RCC 7860 (cell line): Measurements from ENCODE around the gene ATP2B3.

Experiments
- DNase-seq: peaks from one replicate; pipeline ENCODE4 v3.0.0-alpha.2; 2015; ENCODE audit warnings: low spot score
- FAIRE-seq: peaks from 2 replicates; lab custom pipeline; 2012; peaks lifted over from hg19 to GRCh38; lab: Jason Lieb, UNC

Gene ATP2B3

DNA sequence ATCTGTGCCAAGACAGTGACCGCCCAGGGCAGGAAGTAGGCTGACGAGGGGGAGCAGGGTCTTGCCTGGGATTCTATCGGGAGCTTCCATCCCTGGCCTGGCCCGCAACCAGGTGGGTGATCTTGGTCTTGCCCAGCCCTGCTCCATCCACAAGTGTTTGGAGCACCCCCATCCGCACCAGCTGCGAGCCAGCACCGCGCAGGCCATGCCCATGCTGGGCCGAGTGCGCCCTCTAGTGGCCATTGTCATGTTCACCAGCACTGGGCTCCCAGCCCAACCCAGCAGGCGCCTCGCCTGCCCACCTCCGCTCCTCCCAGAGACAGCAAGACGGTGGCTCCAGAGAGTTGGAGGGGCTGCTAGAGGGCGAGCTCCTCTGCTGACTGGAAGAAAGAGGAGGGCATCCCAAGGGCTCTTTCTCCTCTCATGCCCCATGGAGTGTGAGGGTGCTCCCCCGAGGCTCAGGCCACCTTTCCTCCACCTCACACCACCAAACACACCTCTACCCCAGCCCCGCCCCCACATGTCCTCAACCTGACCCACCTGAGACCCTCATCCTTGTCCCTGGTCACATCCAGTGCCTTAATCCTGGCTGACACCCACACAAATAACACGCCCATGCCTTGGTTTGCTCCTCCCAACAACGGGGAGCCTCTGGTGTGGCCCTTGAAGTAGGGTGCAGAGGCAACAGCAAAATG lies 9.8 kb upstream of the ATP2B3 start:
- peak; percentile 34 for DNase-seq

DNA sequence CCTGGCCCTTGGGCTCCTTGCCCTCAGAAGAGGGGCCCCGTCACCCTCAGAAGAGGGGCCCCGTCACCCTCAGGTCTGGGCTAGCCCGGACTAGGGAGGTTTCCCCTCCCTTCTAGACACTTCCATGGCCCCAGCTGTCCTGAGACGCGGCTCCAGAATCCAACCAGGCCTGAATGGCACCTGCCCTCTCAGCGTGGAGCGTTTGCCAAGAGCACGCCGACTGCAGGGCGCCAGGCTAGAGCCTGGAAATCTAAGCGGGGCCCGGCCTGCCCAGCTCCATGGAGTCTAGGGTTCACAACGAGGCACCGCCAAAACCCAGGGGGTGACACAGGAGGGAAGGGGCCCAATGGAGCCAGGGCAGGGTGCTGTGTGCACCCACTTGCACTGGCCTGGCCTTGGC lies 7.8 kb upstream of the ATP2B3 start:
- DNase-seq: no peak
- no peak for FAIRE-seq

More for the DNA sequence above, 9.8 kb upstream of the ATP2B3 start:
- no peak for FAIRE-seq

DNA sequence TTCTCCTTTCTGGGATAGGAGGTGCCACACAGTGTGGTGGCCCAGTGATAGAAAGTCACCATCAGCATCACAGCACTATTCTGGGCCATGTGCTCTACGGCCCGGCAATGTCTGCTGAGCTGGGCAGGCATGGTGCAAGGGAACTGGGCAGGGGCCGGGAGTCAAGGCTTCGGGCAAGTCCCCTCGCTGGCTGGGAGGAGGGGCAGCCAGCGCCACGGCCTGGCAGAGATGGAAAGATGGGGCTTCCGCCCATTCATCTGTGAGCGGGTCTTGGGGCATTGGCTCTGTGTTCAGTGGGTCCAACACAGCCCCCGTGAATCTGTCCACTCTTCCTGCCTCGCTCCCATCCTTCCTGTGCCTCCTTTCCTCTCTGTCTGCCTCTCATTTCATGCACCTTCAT lies 7.1 kb upstream of the ATP2B3 start:
- no peak for DNase-seq
- no peak for FAIRE-seq

DNA sequence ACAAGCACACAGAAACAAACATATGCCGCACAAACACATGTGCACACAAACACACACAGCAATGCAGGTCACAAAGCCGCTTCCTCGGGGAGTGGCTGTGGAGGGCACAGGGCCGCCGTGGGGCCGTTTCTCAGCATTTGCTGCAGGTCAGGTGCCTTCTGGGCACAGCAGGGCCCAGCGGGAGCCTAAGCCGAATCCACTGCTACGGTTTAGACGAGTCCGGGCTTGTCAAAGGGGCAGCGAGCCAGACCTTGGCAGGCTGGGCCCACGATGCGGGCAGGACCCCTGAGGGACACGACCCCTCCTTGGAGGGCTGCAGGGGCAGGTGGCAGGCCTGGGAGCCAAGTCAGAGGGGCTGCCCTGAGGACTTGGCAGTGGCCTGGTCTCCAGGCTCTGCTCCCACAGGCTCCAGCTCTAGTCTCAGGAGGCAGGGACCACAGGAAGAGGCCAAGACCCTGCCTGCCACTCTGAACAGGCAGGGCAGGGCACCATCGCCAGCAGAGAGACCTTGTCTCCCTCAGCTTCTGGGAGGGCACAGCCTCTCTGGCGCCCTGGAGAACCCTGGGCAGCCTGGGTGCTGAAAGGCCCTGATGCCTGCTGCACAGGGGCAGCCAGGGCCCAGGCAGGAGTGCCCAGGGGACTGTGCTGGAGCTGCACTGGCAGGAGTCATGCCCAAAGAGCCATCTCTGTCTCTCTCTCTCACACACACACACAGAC lies 5.5 kb upstream of the ATP2B3 start:
- no peak for FAIRE-seq
- DNase-seq: no peak

GRCh38 chrX:153512501-153512893 lies 4.9 kb upstream of the ATP2B3 start:
- DNase-seq (no peak), FAIRE-seq (no peak)

GRCh38 chrX:153513265-153513664 lies 4.2 kb upstream of the ATP2B3 start:
- FAIRE-seq: no peak
- no peak for DNase-seq

- FAIRE-seq: no peak
Observed at GRCh38 chrX:153514259-153514658, 3.2 kb upstream of the ATP2B3 start.

GRCh38 chrX:153515435-153515834 lies 2.0 kb upstream of the ATP2B3 start:
- FAIRE-seq: no peak

More at GRCh38 chrX:153514259-153514658, 3.2 kb upstream of the ATP2B3 start:
- no peak for DNase-seq

DNA sequence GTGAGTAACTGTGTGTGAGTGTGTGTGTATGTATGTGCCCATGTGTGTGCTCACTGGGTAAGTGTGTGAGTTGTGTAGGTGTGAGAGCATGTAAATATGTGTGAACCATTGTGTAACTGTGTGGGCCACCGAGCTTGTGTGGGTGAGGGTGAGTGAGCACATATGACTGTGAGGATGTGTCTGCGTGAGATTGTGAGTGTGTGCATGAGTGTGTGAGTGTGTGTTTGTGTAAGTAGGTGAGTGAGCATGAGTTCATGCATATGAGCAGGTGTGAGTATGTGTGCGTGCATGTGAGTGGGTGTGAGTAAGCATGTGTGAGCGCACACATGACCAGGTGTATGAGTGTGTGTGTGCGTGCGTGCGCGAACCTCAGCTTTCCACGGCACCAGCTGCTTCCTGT lies 1.4 kb upstream of the ATP2B3 start:
- no peak for FAIRE-seq
- DNase-seq: no peak

More at GRCh38 chrX:153515435-153515834, 2.0 kb upstream of the ATP2B3 start:
- DNase-seq: no peak

DNA sequence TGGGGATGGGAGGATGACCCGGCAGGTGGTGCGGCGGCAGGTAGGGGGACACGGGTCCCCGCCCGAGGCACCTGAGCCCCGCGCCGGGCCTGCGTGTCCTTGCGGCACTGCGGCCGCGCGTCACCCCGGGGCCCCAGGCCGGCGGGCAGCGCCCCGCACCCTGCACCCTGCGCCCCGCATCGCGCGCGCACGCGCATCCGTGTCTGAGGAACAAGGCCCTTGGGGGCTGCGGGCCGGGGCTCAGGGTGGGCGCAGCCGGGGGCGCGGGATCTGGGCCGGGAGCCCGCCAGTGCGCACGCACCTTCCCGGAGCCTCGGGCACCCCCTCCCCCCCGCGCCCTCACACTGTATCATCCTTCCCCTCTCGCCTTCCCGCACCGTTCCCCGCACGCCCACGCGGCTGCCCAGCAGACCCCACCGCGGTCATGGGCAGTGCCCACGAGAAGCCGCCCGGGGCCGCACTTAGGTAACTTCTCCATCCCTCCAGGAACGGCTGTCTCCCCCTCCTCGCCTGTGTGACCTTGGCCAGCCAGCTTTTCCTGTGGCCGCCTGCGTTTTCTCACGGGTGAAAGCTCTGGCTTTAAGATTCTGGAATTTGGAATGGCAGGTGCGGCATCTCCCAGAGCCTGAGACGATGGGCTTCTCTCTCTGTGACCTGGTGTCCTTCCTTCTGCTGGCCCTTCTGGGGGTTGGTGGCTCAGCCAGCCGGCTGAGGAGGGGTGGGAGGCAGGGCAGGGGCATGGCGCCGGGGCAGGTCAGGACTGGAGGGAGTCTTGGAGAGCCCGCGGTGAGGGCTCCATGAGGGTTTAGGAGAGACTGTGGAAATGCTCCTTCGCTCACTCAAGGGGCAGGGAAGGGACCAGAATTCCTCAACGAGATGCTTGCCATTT lies 748 bp downstream of the ATP2B3 start:
- DNase-seq: no peak
- FAIRE-seq: no peak

GRCh38 chrX:153519569-153520286 lies 2.3 kb downstream of the ATP2B3 start:
- no peak for FAIRE-seq
- DNase-seq: peak; percentile 29

DNA sequence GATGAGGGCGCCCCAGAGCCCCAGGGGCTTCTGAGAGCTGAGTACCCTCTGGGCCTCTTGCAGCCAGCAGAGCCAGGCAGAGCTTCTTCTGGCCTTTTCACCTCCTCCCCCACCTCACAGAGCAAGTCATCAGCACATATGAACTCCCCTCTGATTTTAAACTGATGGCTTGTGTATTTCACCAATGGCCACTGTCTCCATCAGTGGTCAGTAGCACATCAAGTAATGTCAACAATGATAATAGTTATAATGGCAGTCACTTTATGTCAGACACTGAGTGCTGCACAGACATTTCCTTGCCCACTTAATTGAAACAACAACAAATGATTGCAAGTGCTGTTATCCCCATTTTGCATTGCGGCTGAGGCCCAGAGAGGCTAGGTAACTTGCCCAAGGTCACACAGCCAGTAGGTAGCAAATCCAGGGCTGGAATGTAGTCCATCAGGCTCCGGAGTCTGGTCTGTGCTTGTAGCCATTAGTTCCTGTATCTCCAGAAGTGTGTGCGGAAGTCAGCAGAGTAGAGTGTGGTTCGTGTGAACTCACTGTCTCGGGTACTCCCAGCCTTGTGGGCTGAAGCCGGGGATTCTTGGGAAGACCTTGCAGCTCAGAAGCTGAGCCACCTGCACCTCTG lies 3.0 kb downstream of the ATP2B3 start:
- no peak for FAIRE-seq
- no peak for DNase-seq

DNA sequence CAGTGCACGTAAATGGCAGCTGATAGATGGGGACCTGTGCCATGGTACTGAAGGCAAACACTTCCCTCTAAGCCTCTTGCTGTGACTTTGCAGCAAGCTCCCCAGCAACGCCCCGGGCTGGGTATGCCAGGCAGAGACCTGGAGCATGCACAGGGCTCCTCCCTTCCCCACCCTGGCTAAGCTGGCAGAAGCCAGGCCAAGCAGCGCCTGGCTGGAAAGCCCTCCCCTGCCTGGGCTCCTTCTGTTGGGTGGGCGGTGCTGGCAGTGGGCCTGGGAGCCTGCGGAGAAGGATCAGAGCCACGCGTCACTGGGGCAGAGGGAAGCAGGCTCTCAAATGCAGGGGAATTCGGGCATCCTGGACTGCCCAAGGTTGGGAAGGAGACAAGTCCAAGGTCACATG lies 3.6 kb downstream of the ATP2B3 start:
- no peak for DNase-seq

GRCh38 chrX:153522259-153522658 lies 4.8 kb downstream of the ATP2B3 start:
- FAIRE-seq: no peak
- no peak for DNase-seq

More for the DNA sequence above, 3.6 kb downstream of the ATP2B3 start:
- no peak for FAIRE-seq

DNA sequence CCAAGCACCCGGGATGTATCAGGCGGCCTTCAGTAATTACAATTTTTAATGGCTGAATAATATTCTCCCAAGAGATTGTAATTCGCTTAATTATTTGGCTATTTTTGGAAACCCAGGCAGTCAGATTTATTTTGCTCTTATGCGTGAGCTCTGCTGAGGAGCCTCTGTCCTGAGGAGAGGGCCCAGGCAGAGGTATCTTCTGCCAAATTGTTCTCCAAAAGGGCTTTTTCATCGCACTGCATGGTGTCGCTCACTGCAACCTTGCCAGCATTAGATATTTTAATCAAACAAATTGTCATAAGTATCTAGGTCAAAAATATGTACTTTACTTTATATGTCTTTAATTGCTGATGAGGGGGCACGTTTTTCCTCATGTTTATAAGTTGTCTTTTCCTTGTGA lies 5.8 kb downstream of the ATP2B3 start:
- FAIRE-seq: no peak
- DNase-seq: no peak

GRCh38 chrX:153524234-153524633 lies 6.8 kb downstream of the ATP2B3 start:
- FAIRE-seq (no peak), DNase-seq (no peak)

- FAIRE-seq: no peak
- DNase-seq: no peak
Observed at GRCh38 chrX:153525451-153525850, 8.0 kb downstream of the ATP2B3 start.

DNA sequence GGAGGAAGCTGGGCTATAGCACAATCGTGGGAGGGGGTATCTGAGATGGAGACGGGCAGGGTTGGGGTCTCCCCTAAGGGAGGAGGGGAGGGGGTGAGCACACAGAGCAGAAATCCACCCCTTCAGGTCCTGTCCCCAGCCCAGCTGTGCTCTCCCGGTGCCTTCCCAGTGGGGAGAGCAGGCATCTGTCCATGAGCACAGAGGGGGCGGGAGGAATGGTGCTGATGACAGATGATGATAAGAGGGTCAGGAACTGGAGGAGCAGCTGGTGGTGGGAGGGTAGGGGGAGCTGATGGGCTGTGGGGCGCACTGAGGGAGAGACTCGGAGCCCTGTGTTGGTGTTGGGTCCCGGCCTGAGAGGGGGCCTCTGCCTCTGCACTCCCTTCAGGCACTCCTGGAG lies 8.6 kb downstream of the ATP2B3 start:
- FAIRE-seq: no peak
- DNase-seq: no peak

DNA sequence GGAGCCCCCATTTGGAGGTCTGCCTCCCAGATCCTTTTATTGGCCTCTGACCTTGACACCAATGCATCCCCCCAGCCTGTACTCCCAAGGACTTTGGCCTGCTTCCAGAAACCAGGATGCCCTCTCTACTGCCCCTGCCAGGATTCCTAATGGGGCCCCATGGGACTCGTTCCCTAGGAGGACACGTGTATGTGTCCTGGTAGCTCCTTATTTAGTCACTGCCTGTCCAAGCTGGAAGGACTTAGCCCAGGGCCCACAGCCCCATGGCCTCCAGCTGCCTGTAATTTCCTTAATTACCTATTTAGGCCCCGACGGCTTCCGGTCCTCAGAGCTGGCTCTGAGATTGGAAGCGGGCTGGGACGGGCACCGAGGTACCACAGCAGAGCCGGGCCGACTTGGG lies 9.4 kb downstream of the ATP2B3 start:
- FAIRE-seq (no peak), DNase-seq (no peak)

GRCh38 chrX:153527208-153527607 lies 9.8 kb downstream of the ATP2B3 start:
- DNase-seq (no peak), FAIRE-seq (no peak)
